GM13976 (cell line): Measurements from ENCODE around the gene SNTB2.
"Not testable (repeated sequence)": the region's sequence is repeated elsewhere in the genome, so short reads cannot be mapped to it uniquely, and the experiment has no call there.

Experiments
- DNase-seq: peaks from one replicate; pipeline ENCODE4 v3.0.0; 2012; ENCODE audit warnings: low spot score
- in situ Hi-C: fragments of 300-500 bp; cut with MboI; formaldehyde crosslinking; loops from one replicate; pipeline ENCODE4 v1.12.0; 2022; ENCODE audit warnings: low sequenced_read_pairs, mixed read lengths, inconsistent platforms; ENCODE audit not compliant: unreplicated experiment
- TF ChIP-seq, protein P1 (sequence below): IDR thresholded peaks from 2 replicates; pipeline ENCODE4 v1.5.1; 2012; ENCODE audit warnings: borderline replicate concordance, mild to moderate bottlenecking; ENCODE audit not compliant: insufficient read depth; ENCODE audit errors: extremely low read depth, missing control alignments, control extremely low read depth

The SNTB2 gene

GRCh38 chr16:69241926-69242325 lies 55.0 kb downstream of the SNTB2 start:
- in situ Hi-C loops = no loop called here
- TF ChIP-seq, protein P1, sequence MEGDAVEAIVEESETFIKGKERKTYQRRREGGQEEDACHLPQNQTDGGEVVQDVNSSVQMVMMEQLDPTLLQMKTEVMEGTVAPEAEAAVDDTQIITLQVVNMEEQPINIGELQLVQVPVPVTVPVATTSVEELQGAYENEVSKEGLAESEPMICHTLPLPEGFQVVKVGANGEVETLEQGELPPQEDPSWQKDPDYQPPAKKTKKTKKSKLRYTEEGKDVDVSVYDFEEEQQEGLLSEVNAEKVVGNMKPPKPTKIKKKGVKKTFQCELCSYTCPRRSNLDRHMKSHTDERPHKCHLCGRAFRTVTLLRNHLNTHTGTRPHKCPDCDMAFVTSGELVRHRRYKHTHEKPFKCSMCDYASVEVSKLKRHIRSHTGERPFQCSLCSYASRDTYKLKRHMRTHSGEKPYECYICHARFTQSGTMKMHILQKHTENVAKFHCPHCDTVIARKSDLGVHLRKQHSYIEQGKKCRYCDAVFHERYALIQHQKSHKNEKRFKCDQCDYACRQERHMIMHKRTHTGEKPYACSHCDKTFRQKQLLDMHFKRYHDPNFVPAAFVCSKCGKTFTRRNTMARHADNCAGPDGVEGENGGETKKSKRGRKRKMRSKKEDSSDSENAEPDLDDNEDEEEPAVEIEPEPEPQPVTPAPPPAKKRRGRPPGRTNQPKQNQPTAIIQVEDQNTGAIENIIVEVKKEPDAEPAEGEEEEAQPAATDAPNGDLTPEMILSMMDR = no peak
- DNase-seq = no peak

DNA sequence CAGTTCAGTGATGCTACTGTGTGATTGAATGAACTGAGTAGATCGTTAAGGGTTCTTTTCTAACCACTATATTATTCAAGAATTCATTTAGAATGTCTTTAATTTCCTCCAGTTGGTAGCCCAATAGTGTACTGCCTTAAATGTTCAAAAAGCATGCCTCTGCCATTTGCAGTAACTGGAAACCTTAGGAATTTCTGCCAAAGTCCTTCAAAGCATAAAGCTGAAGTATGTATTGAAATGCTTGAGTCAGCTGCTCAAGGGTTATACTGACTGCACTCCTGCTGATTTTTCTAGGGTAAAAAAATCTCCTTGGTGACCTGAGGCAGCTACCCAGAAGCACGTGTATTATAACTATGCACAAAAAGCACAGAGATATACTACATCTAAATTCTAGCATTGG lies 56.5 kb downstream of the SNTB2 start:
- no peak for DNase-seq
- TF ChIP-seq, protein P1 = no peak
- in situ Hi-C loops = no loop called here

DNA sequence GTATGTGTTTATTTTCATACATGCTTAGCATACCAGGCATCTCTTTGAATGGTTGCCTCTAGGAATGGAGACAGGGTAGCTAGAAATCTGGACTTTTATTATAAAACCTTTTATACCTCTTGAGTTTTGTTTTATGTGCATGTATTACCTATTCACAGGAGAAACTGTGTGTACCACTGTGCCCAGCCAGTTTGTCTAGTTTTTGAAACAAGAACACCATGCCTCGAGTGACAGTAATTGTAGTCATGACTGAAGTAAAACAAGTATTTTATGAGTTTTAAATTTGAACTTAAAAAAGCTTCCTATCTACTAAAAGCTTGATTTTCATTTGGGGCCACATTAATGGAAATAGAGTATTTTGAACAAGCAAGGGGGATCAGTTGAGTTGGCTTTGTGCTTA lies 57.4 kb downstream of the SNTB2 start:
- in situ Hi-C loops = no loop called here
- DNase-seq = no peak
- TF ChIP-seq, protein P1 = no peak

DNA sequence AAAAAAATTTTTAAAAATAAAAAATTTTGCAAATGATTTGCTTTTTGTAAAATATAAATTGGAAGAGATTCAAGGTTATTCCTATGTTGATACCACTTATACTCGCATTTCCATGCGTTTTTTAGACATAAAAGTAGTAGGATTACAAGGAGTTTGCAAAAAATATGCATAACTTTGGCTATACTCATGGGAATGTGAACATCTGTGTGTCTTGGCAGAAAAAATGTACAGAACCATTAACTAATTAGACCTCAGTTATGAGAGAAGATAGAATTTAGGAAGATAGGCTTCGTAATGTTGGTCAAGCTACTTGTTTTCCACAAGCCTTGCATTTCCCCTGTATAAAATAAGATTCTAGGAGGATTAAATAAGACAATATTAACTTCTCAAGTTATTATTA lies 63.1 kb downstream of the SNTB2 start:
- in situ Hi-C loops = no loop called here
- no peak for DNase-seq
- TF ChIP-seq, protein P1 = no peak

DNA sequence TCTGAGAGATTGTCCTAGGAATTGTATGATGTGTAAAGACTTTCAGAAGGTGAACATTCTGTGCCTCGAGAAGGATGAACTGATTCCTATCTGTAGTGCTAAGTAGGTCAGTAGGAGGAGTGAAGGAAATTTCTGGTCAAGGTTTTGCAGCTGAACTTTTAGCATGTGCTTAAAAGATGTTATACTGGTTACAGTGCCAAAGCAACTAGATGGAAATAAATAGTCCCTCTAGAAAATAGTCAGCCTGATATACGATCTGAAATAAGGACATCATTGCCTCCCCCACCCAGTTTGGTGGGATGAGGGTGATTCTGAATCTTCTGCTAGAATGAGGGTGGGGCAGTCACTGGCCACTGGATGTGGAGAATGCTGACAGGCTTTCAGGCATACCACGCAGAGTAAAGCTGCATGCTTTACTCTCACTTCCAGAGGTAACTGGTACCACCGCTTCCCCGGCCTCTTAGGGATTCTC lies 66.9 kb downstream of the SNTB2 start:
- TF ChIP-seq, protein P1 = no peak
- in situ Hi-C loops = no loop called here
- DNase-seq = no peak

- in situ Hi-C loops = not testable (repeated sequence)
Observed at GRCh38 chr16:69259428-69259764, 72.4 kb downstream of the SNTB2 start.

GRCh38 chr16:69260019-69260418 lies 73.1 kb downstream of the SNTB2 start:
- no peak for DNase-seq
- in situ Hi-C loops = no loop called here
- TF ChIP-seq, protein P1 = no peak

More at GRCh38 chr16:69259428-69259764, 72.4 kb downstream of the SNTB2 start:
- DNase-seq = not testable (repeated sequence)

DNA sequence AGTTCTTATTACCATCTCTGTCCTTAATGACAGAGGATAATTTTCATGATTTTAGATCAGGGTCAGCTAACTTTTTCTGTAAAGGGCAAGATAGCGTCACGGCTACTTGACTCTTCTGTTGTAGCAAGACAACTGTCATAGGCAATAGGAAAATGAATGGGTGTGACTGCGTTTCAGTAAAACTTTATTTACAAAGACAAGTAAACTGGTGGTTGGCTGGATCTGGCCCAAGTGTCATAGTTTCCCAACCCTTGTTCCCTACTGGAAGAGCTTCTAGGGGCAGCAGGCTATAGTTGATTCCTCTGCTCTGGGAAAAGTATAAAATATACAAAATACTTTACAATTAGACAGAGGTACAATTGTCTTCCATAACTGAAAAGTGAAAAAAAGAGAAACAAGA lies 73.5 kb downstream of the SNTB2 start:
- DNase-seq = no peak
- in situ Hi-C loops = no loop called here
- TF ChIP-seq, protein P1 = no peak
